ENCODE data around the gene STAC2.
"Not testable (repeated sequence)": the region's sequence is repeated elsewhere in the genome, so short reads cannot be mapped to it uniquely, and the experiment has no call there.

Gene STAC2

DNA sequence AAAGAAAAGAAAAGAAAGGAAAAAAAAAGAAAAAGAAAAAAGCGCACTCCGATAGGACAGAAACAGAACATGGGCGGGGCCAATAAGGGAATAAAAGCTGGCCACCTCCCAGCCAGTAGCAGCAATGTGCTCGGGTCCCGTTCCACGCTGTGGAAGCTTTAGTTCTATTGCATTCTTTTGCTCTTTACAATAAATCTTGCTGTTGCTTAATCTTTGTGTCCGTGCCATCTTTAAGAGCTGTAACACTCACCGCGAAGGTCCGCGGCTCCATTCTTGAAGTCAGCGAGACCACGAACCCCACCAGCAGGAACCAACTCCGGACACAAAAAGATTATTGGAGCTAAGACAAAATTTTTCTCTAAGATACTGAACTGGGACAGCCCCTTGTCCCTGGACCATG lies 56.6 kb downstream of the STAC2 start:
- H3F3A ChIP-seq (ENCODE audit: insufficient read depth, low read length): peaks cover 20% of the 10 kb centered on the region

DNA sequence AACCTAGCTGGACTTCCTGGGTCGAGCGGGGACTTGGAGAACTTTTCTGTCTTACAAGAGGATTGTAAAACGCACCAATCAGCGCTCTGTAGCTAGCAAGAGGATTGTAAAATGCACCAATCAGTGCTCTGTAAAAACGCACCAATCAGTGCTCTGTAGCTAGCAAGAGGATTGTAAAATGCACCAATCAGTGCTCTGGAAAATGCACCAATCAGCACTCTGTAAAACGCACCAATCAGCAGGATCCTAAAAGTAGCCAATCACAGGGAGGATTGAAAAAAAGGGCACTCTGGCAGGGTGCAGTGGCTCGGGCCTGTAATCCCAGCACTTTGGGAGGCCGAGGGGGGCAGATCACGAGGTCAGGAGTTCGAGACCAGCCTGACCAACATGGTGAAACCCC lies 57.2 kb downstream of the STAC2 start:
- Histone ChIP-seq H3F3A (ENCODE audit: insufficient read depth, low read length) (peaks cover 17% of the 10 kb centered on the region), H3K4me1 (ENCODE audit: low read length) (peaks cover 22% of the 10 kb centered on the region)
- H3K9me3 ChIP-seq (replicated peaks; ENCODE audit: insufficient read depth, low read length); H3K27me3 ChIP-seq (replicated peaks; ENCODE audit: insufficient read depth, low read length); H3K4me3 ChIP-seq (ENCODE audit: low read length); H3K9me2 ChIP-seq (replicated peaks; ENCODE audit: insufficient read depth, low read length); H3K27ac ChIP-seq (ENCODE audit: low read length); H3K9ac ChIP-seq (ENCODE audit: low read length); H2AFZ ChIP-seq (ENCODE audit: low read length); DNase-seq; H3K36me3 ChIP-seq (replicated peaks; ENCODE audit: insufficient read depth, low read length); H4K20me1 ChIP-seq (ENCODE audit: insufficient read depth, low read length); H3K4me2 ChIP-seq (ENCODE audit: low read depth, low read length); H3K79me2 ChIP-seq (ENCODE audit: low read length): not testable (repeated sequence)

More for the DNA sequence above, 56.6 kb downstream of the STAC2 start:
- Histone ChIP-seq H3K79me2 (ENCODE audit: low read length) (no peaks in the 10 kb centered on the region), H3K4me3 (ENCODE audit: low read length) (no peak overlapping the region), H3K9me2 (replicated peaks; ENCODE audit: insufficient read depth, low read length) (no peaks in the 10 kb centered on the region), H3K27me3 (replicated peaks; ENCODE audit: insufficient read depth, low read length) (no peaks in the 10 kb centered on the region), H3K4me2 (ENCODE audit: low read depth, low read length) (no peak overlapping the region), H3K4me1 (ENCODE audit: low read length) (peaks cover 25% of the 10 kb centered on the region), H3K9me3 (replicated peaks; ENCODE audit: insufficient read depth, low read length) (no peaks in the 10 kb centered on the region), H3K27ac (ENCODE audit: low read length) (no peak overlapping the region), H3K36me3 (replicated peaks; ENCODE audit: insufficient read depth, low read length) (no peaks in the 10 kb centered on the region), H3K9ac (ENCODE audit: low read length) (no peak overlapping the region), H2AFZ (ENCODE audit: low read length) (no peak overlapping the region), H4K20me1 (ENCODE audit: insufficient read depth, low read length) (no peaks in the 10 kb centered on the region)
- DNase-seq: no peak
- TF ChIP-seq EZH2phosphoT487 (IDR thresholded peaks at IDR 0.05; ENCODE audit: low read length): no peak
- no peak for TF ChIP-seq EZH2 (optimal IDR thresholded peaks at IDR 0.05; ENCODE audit: low read depth, low read length)
- TF ChIP-seq, protein P1, sequence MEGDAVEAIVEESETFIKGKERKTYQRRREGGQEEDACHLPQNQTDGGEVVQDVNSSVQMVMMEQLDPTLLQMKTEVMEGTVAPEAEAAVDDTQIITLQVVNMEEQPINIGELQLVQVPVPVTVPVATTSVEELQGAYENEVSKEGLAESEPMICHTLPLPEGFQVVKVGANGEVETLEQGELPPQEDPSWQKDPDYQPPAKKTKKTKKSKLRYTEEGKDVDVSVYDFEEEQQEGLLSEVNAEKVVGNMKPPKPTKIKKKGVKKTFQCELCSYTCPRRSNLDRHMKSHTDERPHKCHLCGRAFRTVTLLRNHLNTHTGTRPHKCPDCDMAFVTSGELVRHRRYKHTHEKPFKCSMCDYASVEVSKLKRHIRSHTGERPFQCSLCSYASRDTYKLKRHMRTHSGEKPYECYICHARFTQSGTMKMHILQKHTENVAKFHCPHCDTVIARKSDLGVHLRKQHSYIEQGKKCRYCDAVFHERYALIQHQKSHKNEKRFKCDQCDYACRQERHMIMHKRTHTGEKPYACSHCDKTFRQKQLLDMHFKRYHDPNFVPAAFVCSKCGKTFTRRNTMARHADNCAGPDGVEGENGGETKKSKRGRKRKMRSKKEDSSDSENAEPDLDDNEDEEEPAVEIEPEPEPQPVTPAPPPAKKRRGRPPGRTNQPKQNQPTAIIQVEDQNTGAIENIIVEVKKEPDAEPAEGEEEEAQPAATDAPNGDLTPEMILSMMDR (IDR thresholded peaks at IDR 0.05; ENCODE audit: low read length): no peak

DNA sequence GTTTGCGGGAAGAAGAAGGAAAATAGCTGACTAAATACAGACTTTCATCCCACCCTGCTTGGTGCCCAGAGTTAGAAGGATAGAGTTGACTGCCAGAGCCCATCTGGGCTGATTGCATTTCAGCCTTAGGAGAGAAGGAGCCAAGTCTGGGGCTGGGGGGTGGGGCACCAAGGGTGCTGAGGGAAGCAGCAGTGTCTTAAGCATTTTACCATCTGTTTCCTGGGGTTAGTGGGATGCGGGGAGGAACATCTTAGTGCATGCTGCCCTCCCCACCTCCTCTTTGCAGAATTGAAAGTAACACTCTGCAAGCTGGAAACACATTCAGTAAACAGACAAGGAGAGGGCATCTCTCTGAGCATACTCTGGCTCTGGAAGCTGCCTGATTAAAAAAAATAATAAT lies 58.3 kb downstream of the STAC2 start:
- Histone ChIP-seq H3K9me2 (replicated peaks; ENCODE audit: insufficient read depth, low read length) (no peaks in the 10 kb centered on the region), H3K4me1 (ENCODE audit: low read length) (peaks cover 16% of the 10 kb centered on the region), H3K36me3 (replicated peaks; ENCODE audit: insufficient read depth, low read length) (no peaks in the 10 kb centered on the region), H4K20me1 (ENCODE audit: insufficient read depth, low read length) (no peaks in the 10 kb centered on the region), H3K27me3 (replicated peaks; ENCODE audit: insufficient read depth, low read length) (no peaks in the 10 kb centered on the region), H2AFZ (ENCODE audit: low read length) (0 out of 2 replicates have a peak overlapping the region, but pooled peaks have one; percentile 12), H3K79me2 (ENCODE audit: low read length) (no peaks in the 10 kb centered on the region), H3K27ac (ENCODE audit: low read length) (no peak overlapping the region), H3K9me3 (replicated peaks; ENCODE audit: insufficient read depth, low read length) (no peaks in the 10 kb centered on the region), H3K4me3 (ENCODE audit: low read length) (no peak overlapping the region), H3K9ac (ENCODE audit: low read length) (no peak overlapping the region), H3K4me2 (ENCODE audit: low read depth, low read length) (peak overlapping the region; percentile 48), H3F3A (ENCODE audit: insufficient read depth, low read length) (peaks cover 13% of the 10 kb centered on the region; the same call in 1 of the 2 replicates)
- TF ChIP-seq EZH2phosphoT487 (IDR thresholded peaks at IDR 0.05; ENCODE audit: low read length) (no peak), EZH2 (optimal IDR thresholded peaks at IDR 0.05; ENCODE audit: low read depth, low read length) (no peak)
- TF ChIP-seq, protein P1 (IDR thresholded peaks at IDR 0.05; ENCODE audit: low read length): no peak
- DNase-seq: peak; percentile 71

DNA sequence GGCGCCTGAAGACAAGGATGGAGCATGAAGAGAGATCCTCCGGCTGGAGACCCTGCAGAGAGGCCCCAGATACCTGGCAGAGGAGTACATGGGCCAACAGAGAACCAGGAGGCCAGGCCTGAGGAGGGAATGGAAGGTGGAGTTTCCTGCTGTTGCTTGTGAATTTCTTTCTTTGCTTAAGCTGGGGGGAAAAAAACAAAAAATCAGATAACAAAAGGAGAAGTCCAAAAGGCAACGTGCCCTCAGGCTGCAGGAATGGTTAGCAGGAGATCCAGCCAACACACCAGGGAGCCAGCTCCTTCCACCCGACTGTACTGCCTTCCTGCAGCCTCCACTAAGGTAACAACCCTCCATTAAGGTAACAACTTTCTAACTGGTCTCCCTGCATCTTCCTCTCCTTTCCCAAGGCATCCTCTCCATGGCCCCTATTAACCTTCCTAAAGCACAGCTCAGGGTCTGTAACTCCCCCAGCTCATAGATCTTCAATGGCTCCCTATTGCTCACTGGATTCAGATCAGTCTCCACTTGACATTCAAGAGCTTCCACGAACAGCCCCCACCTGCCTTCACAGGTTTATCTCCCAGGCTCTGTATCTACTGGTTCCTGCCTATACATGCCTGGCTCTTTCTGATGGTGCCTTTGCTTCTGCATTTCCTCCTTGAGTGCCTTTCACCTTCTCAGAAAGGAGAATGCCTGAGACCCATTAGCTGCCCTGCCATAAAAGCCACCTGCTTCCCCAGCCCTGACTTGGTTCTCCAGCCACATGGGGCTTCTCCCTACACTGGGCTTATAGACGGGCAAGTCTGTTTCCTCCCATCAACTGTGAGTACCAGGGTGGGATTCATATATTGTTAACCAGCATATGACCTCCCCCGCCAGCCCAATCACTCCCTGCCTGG lies 59.1 kb downstream of the STAC2 start:
- Histone ChIP-seq H3F3A (ENCODE audit: insufficient read depth, low read length) (peaks cover 13% of the 10 kb centered on the region; the same call in 1 of the 2 replicates), H3K27me3 (replicated peaks; ENCODE audit: insufficient read depth, low read length) (no peaks in the 10 kb centered on the region), H3K9me2 (replicated peaks; ENCODE audit: insufficient read depth, low read length) (no peaks in the 10 kb centered on the region), H3K4me3 (ENCODE audit: low read length) (no peak overlapping the region), H4K20me1 (ENCODE audit: insufficient read depth, low read length) (no peaks in the 10 kb centered on the region), H3K27ac (ENCODE audit: low read length) (no peak overlapping the region), H2AFZ (ENCODE audit: low read length) (no peak overlapping the region), H3K36me3 (replicated peaks; ENCODE audit: insufficient read depth, low read length) (no peaks in the 10 kb centered on the region), H3K4me1 (ENCODE audit: low read length) (peaks cover 16% of the 10 kb centered on the region), H3K4me2 (ENCODE audit: low read depth, low read length) (peak overlapping the region; percentile 48), H3K9me3 (replicated peaks; ENCODE audit: insufficient read depth, low read length) (no peaks in the 10 kb centered on the region), H3K9ac (ENCODE audit: low read length) (no peak overlapping the region), H3K79me2 (ENCODE audit: low read length) (no peaks in the 10 kb centered on the region)
- TF ChIP-seq EZH2phosphoT487 (IDR thresholded peaks at IDR 0.05; ENCODE audit: low read length): no peak
- TF ChIP-seq, protein P1 (IDR thresholded peaks at IDR 0.05; ENCODE audit: low read length): no peak
- TF ChIP-seq EZH2 (optimal IDR thresholded peaks at IDR 0.05; ENCODE audit: low read depth, low read length): no peak
- DNase-seq: no peak

Measured in MM.1S (cell line).